Fibroblast of lung (primary cell): ENCODE measurements around the gene SLAIN2. TPM values are rescaled to one million over a fixed set of nuclear protein-coding genes. Genes with fewer than 3 reads are reported as not detected.

Experiments used
- DNase-seq, 2 donors: peaks; one replicate each; pipeline versions ENCODE4 v3.0.0 to v3.0.0-alpha.2; 2010; ENCODE audit warnings: low read depth in 2 of 2
- H2AFZ ChIP-seq: 2 replicates; pipeline ENCODE4 v1.5.1; 2012; ENCODE audit warnings: low read length, control low read depth, inconsistent platforms
- H3K27ac ChIP-seq: 2 replicates; pipeline ENCODE4 v1.5.1; 2011; ENCODE audit warnings: low read length, control low read depth; ENCODE audit not compliant: insufficient read depth
- H3K27me3 ChIP-seq: 2 replicates; pipeline ENCODE4 v1.5.1; 2011; ENCODE audit warnings: mild to moderate bottlenecking, low read length; ENCODE audit not compliant: control insufficient read depth, insufficient read depth
- H3K36me3 ChIP-seq: 2 replicates; pipeline ENCODE4 v1.5.1; 2011; ENCODE audit warnings: low read length; ENCODE audit not compliant: control insufficient read depth, insufficient read depth
- H3K4me1 ChIP-seq: 2 replicates; pipeline ENCODE4 v1.5.1; 2011; ENCODE audit warnings: low read length; ENCODE audit not compliant: control insufficient read depth, insufficient read depth; ENCODE audit errors: extremely low read depth
- H3K4me2 ChIP-seq: 2 replicates; pipeline ENCODE4 v1.5.1; 2011; ENCODE audit warnings: low read length, control low read depth; ENCODE audit not compliant: insufficient read depth; ENCODE audit errors: extremely low read depth
- H3K4me3 ChIP-seq, 4 experiments: fragments of 200-600 bp in 1 of 4; sonication (generic) in 1 of 4; replicated peaks in 1 of 4; 2 replicates each; pipeline ENCODE4 v1.5.1; 2011 to 2016; ENCODE audit warnings: low read length in 4 of 4, low read depth in 3 of 4, mild to moderate bottlenecking in 3 of 4, control low read depth in 2 of 4, inconsistent platforms in 1 of 4, mixed read lengths in 1 of 4; ENCODE audit not compliant: insufficient read depth in 1 of 4; ENCODE audit errors: control extremely low read depth in 1 of 4
- H3K79me2 ChIP-seq: 2 replicates; pipeline ENCODE4 v1.5.1; 2012; ENCODE audit warnings: mild to moderate bottlenecking, low read length, inconsistent platforms; ENCODE audit not compliant: control insufficient read depth, insufficient read depth
- H3K9ac ChIP-seq: 2 replicates; pipeline ENCODE4 v1.5.1; 2011; ENCODE audit warnings: mild to moderate bottlenecking, low read length, control low read depth; ENCODE audit not compliant: insufficient read depth
- H3K9me3 ChIP-seq: 2 replicates; pipeline ENCODE4 v1.5.1; 2012; ENCODE audit warnings: low read depth, low read length; ENCODE audit not compliant: control insufficient read depth, insufficient read depth
- H4K20me1 ChIP-seq: 2 replicates; pipeline ENCODE4 v1.5.1; 2011; ENCODE audit warnings: low read length; ENCODE audit not compliant: control insufficient read depth, insufficient read depth; ENCODE audit errors: extremely low read depth
- CTCF ChIP-seq, 2 donors: IDR thresholded peaks in 1 of 2; conservative IDR thresholded peaks in 1 of 2; 1 replicate in 1 of 2; 2 replicates in 1 of 2; pipeline ENCODE4 v1.5.1; 2011 to 2012; ENCODE audit warnings: low read length in 2 of 2, control low read depth in 1 of 2, inconsistent platforms in 1 of 2, low read depth in 1 of 2, mild to moderate bottlenecking in 1 of 2
- EZH2 ChIP-seq: IDR thresholded peaks from 2 replicates; pipeline ENCODE4 v1.5.1; 2012; ENCODE audit warnings: low read length, control low read depth, mild to moderate bottlenecking; ENCODE audit errors: missing control alignments
- polyA plus RNA-seq, 2 donors: library from polyadenylated mRNA; depleted of rRNA in 1 of 2; stranded (reverse) in 1 of 2; unstranded in 1 of 2; fragments of >200 nt; gene quantifications; 2 replicates each; pipeline ENCODE4 v1.2.1, GENCODE V29; 2011 to 2012; ENCODE audit warnings: missing spikeins in 1 of 2
- total RNA-seq: library from RNA; depleted of rRNA; stranded (reverse); fragments of >200 nt; gene quantifications from 2 replicates; pipeline ENCODE4 v1.2.1, GENCODE V29; 2014

Gene SLAIN2
- total and polyA plus RNA-seq, 2 donors (not counting 1 experiment from before 2014, with no cell fraction given), result 34.2 to 57.4 TPM

GRCh38 chr4:48324281-48324680 lies 17.0 kb upstream of the SLAIN2 start:
- Histone ChIP-seq H3K27me3 (no peaks in the 10 kb centered on the region), H4K20me1 (no peaks in the 10 kb centered on the region), H3K4me2 (no peak overlapping the region), H3K4me3 (no peak overlapping the region), H3K79me2 (no peaks in the 10 kb centered on the region), H3K9me3 (no peaks in the 10 kb centered on the region), H2AFZ (no peak overlapping the region), H3K36me3 (no peaks in the 10 kb centered on the region), H3K9ac (no peak overlapping the region), H3K27ac (no peak overlapping the region), H3K4me1 (peaks cover 5% of the 10 kb centered on the region)
- DNase-seq, result no peak
- TF ChIP-seq EZH2 (no peak), CTCF (conservative IDR thresholded peaks at IDR 0.05 in 1 of 2, IDR thresholded peaks at IDR 0.05 in 1 of 2; ENCODE audit: low read depth in 1 of 2, low read length in 2 of 2) (no peak)

- Histone ChIP-seq H3K27ac (no peak overlapping the region), H3K9ac (no peak overlapping the region), H3K79me2 (no peaks in the 10 kb centered on the region), H3K36me3 (no peaks in the 10 kb centered on the region), H3K4me3 (no peak overlapping the region), H3K4me2 (no peak overlapping the region), H3K9me3 (no peaks in the 10 kb centered on the region), H3K27me3 (no peaks in the 10 kb centered on the region), H3K4me1 (peaks cover 16% of the 10 kb centered on the region), H2AFZ (no peak overlapping the region), H4K20me1 (no peaks in the 10 kb centered on the region)
- no peak for DNase-seq
- TF ChIP-seq CTCF (conservative IDR thresholded peaks at IDR 0.05 in 1 of 2, IDR thresholded peaks at IDR 0.05 in 1 of 2; ENCODE audit: low read depth in 1 of 2, low read length in 2 of 2) (no peak), EZH2 (no peak)
These were observed 12.1 kb upstream of the SLAIN2 start for GRCh38 chr4:48329193-48329592.

DNA sequence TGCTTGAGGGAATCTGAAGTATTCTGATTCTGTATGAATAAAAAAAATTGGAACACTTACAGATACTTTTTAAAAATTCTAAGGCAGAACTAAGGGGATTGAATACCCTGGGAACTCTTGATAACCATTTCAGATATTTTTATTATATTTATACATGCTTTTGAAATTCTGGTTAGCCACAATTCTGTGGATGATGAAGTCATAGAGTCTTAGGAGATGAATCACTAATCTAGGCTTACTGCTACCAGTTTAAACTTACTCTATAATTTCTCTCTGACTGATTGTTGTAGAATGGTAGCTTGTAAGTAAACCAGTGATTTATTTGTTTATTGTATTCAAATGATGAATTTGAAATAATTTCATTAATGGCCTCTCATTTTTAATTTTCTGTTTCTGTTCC lies 11.4 kb upstream of the SLAIN2 start:
- Histone ChIP-seq H3K27ac (no peak overlapping the region), H3K9me3 (no peaks in the 10 kb centered on the region), H3K36me3 (no peaks in the 10 kb centered on the region), H3K27me3 (no peaks in the 10 kb centered on the region), H3K4me2 (peak overlapping the region; percentile 63), H3K79me2 (no peaks in the 10 kb centered on the region), H4K20me1 (no peaks in the 10 kb centered on the region), H2AFZ (no peak overlapping the region), H3K9ac (no peak overlapping the region), H3K4me3 (no peak overlapping the region), H3K4me1 (peaks cover 16% of the 10 kb centered on the region)
- DNase-seq, result peak; percentile 91 to 92
- TF ChIP-seq EZH2, result no peak
- no peak for TF ChIP-seq CTCF (conservative IDR thresholded peaks at IDR 0.05 in 1 of 2, IDR thresholded peaks at IDR 0.05 in 1 of 2; ENCODE audit: low read depth in 1 of 2, low read length in 2 of 2)
